ENCODE measurements around the gene SH3BGRL2. TPM values are rescaled to one million over a fixed set of nuclear protein-coding genes. Genes with fewer than 3 reads are reported as not detected.

SH3BGRL2 gene
- total and polyA plus RNA-seq, 2 of the 8 experiments (the other 6 are each of a cell fraction or from before 2014, with no cell fraction given), result 6.0 to 20.3 TPM

DNA sequence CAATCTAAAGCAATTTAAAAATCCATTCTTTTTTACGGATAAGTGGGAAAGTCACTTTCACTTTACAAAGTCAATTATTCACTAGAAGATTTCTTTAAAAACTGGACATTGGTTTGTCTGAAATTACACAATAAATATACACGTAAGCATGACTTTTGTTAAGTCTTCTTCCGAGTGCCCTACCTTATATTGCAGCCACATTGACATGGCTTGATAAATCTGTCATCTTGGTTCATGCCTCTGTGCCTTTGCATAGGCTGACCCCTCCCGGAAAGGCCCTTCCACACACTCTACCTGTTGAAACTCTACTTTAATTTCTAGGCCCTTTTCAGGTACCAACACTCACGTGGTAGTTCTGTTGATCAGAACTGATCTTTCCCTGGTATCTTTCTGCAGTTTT, 104.1 kb downstream of the SH3BGRL2 start:
- Histone ChIP-seq H3K4me3 (ENCODE audit: extremely low read depth in 1 of 4, insufficient read depth in 2 of 4, low read depth in 3 of 4, low read length in 4 of 4) (no peak overlapping the region), H3K27ac (ENCODE audit: low read depth, low read length) (no peak overlapping the region), H3K4me1 (replicated peaks in 1 of 4; ENCODE audit: control insufficient read depth in 3 of 4, insufficient read depth in 4 of 4, low read length in 3 of 4) (no peaks in the 10 kb centered on the region), H3K27me3 (replicated peaks in 1 of 4; ENCODE audit: control insufficient read depth in 3 of 4, extremely low read depth in 1 of 4, insufficient read depth in 3 of 4, low read length in 3 of 4) (peaks cover 0 to 1% (median 0%) of the 10 kb centered on the region in 4 experiments; a peak in 1 of 7 replicates), H3K23ac (ENCODE audit: insufficient read length) (no peak overlapping the region), H3K79me1 (ENCODE audit: low read depth, low read length) (no peaks in the 10 kb centered on the region), H4K5ac (ENCODE audit: insufficient read length, low read depth, low read length) (no peak overlapping the region), H2BK20ac (ENCODE audit: low read length) (no peak overlapping the region), H3K36me3 (ENCODE audit: control insufficient read depth in 2 of 4, insufficient read depth in 4 of 4, low read length in 3 of 4) (no peaks in the 10 kb centered on the region), H2BK120ac (replicated peaks; ENCODE audit: low read depth, low read length) (no peak overlapping the region), H2BK5ac (ENCODE audit: low read depth, low read length) (no peak overlapping the region), H3K56ac (replicated peaks; ENCODE audit: insufficient read length, low read depth, low read length) (no peak overlapping the region), H3K4me2 (ENCODE audit: insufficient read depth in 1 of 2, low read depth in 2 of 2, low read length in 2 of 2) (no peak overlapping the region), H3K4ac (replicated peaks; ENCODE audit: insufficient read length, low read depth, low read length) (no peak overlapping the region), H4K91ac (replicated peaks; ENCODE audit: insufficient read length, low read length) (no peak overlapping the region), H3K23me2 (ENCODE audit: low read depth, low read length) (no peaks in the 10 kb centered on the region), H2AK5ac (ENCODE audit: low read depth, low read length) (no peak overlapping the region), H3K14ac (ENCODE audit: insufficient read length) (no peak overlapping the region), H3K79me2 (ENCODE audit: control insufficient read depth in 1 of 2, insufficient read depth in 2 of 2, low read length in 2 of 2) (no peaks in the 10 kb centered on the region), H2AFZ (ENCODE audit: low read length) (no peak overlapping the region), H2BK15ac (ENCODE audit: low read length) (no peak overlapping the region), H3K9ac (replicated peaks in 1 of 4; ENCODE audit: extremely low read depth in 1 of 4, low read depth in 3 of 4, low read length in 3 of 4) (no peak overlapping the region), H3K9me3 (ENCODE audit: insufficient read depth in 2 of 2, low read depth in 1 of 2, low read length in 1 of 2) (no peaks in the 10 kb centered on the region), H3K18ac (ENCODE audit: extremely low read depth, low read length) (no peak overlapping the region), H4K20me1 (replicated peaks in 1 of 2; ENCODE audit: control insufficient read depth in 1 of 2, insufficient read depth in 2 of 2, low read length in 2 of 2) (no peaks in the 10 kb centered on the region), H4K8ac (ENCODE audit: extremely low read depth, insufficient read depth, low read length) (no peak overlapping the region), H2BK12ac (ENCODE audit: low read depth, low read length) (no peak overlapping the region)
- CTCF ChIA-PET (ENCODE audit: partially characterized antibody), result interaction anchor here (0.7 to 1.2 kb wide), 2 partner anchors 10 to 41 kb away, joined by 3 read pairs; no protein-coding TSS in a partner anchor
- FAIRE-seq (no peak), DNase-seq (ENCODE audit: low read depth in 1 of 2, low spot score in 2 of 2) (no peak)
- TF ChIP-seq SUZ12 (IDR thresholded peaks at IDR 0.05; ENCODE audit: low read length) (no peak), HDAC6 (IDR thresholded peaks at IDR 0.05; ENCODE audit: low read depth, low read length) (no peak), EGR1 (IDR thresholded peaks at IDR 0.05; ENCODE audit: borderline replicate concordance, low read depth, low read length) (no peak), NRF1 (IDR thresholded peaks at IDR 0.05; ENCODE audit: low read depth, low read length) (no peak), RBBP5 (IDR thresholded peaks at IDR 0.05; ENCODE audit: borderline replicate concordance, low read depth, low read length) (no peak), BRCA1 (IDR thresholded peaks at IDR 0.05; ENCODE audit: low read depth, low read length) (no peak), TCF12 (IDR thresholded peaks at IDR 0.05; ENCODE audit: low read depth, low read length) (no peak), SRF (IDR thresholded peaks at IDR 0.05; ENCODE audit: low read depth, low read length) (no peak), SIN3A (conservative IDR thresholded peaks at IDR 0.05 in 1 of 2, IDR thresholded peaks at IDR 0.05 in 1 of 2; ENCODE audit: low read depth in 1 of 2, low read length in 2 of 2) (no peak), RFX5 (IDR thresholded peaks at IDR 0.05; ENCODE audit: borderline replicate concordance, low read depth, low read length) (no peak), MAFK (IDR thresholded peaks at IDR 0.05; ENCODE audit: low read depth, low read length) (no peak)
- TF ChIP-seq, protein P1, sequence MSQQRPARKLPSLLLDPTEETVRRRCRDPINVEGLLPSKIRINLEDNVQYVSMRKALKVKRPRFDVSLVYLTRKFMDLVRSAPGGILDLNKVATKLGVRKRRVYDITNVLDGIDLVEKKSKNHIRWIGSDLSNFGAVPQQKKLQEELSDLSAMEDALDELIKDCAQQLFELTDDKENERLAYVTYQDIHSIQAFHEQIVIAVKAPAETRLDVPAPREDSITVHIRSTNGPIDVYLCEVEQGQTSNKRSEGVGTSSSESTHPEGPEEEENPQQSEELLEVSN (IDR thresholded peaks at IDR 0.05), result no peak
- 85% methylated on average over 5 of the region's 5 CpGs; no CpG with 5 or more reads in 1 of the 2 experiments for WGBS, 2 experiments (ENCODE audit: extremely low coverage in 1 of 2, insufficient coverage in 1 of 2, insufficient read length in 1 of 2, insufficient replicate concordance in 2 of 2, low coverage in 1 of 2, low lambda C conversion rate in 2 of 2, missing lambda C conversion rate in 1 of 2)
- POLR2A ChIA-PET (ENCODE audit: partially characterized antibody), result no interaction called here

Data from H1 (cell line).